Caco-2 (cell line): ENCODE data around the gene BRD9. TPM values are rescaled to one million over a fixed set of nuclear protein-coding genes. Genes with fewer than 3 reads are reported as not detected.
A peak's percentile ranks its signal among the peaks of the same experiment; 100 is the strongest.

Source experiments
- BruUV-seq: library from RNA; stranded (reverse); fragments of 400-500 nt; replicated peaks from 2 replicates; lab custom pipeline; 2021; lab: Mats Ljungman, UMichigan
- CTCF ChIA-PET: fragments of 300-600 bp; sonication (Branson Sonifier 250); formaldehyde crosslinking; loops from one replicate; lab custom pipeline; 2022; ENCODE audit warnings: antibody characterized with exemption; lab: Charles Lee
- POLR2A ChIA-PET: fragments of 300-600 bp; sonication (Branson Sonifier 250); formaldehyde crosslinking; loops from one replicate; lab custom pipeline; 2022; ENCODE audit warnings: antibody characterized with exemption; lab: Charles Lee
- DNase-seq, 2 experiments: peaks; one replicate each; pipeline versions ENCODE4 v3.0.0 to v3.0.0-alpha.2; 2020 to 2022
- H3K27me3 ChIP-seq: replicated peaks from 2 replicates; pipeline ENCODE4 v1.6.0; 2011; ENCODE audit warnings: low read length; ENCODE audit not compliant: control insufficient read depth, insufficient read depth
- H3K36me3 ChIP-seq: 2 replicates; pipeline ENCODE4 v1.5.1; 2011; ENCODE audit warnings: low read length; ENCODE audit not compliant: control insufficient read depth, insufficient read depth
- H3K4me1 ChIP-seq: fragments of 250-450 bp; sonication (Bioruptor Pico); 2 replicates; pipeline ENCODE4 v1.5.1; 2020; ENCODE audit warnings: mild to moderate bottlenecking
- H3K4me3 ChIP-seq: 2 replicates; pipeline ENCODE4 v1.5.1; 2011; ENCODE audit warnings: low read depth, mild to moderate bottlenecking, control low read depth, low read length
- H3K9me3 ChIP-seq: fragments of 250-450 bp; sonication (Bioruptor Pico); 2 replicates; pipeline ENCODE4 v1.5.1; 2020; ENCODE audit warnings: mild to moderate bottlenecking, moderate library complexity
- H3K27ac Mint-ChIP-seq: one replicate; pipeline ENCODE4 v1.8.0; 2022; ENCODE audit warnings: mixed read lengths; ENCODE audit not compliant: unreplicated experiment
- H3K27me3 Mint-ChIP-seq: one replicate; pipeline ENCODE4 v1.8.0; 2022; ENCODE audit warnings: mixed read lengths; ENCODE audit not compliant: insufficient read depth, unreplicated experiment
- H3K36me3 Mint-ChIP-seq: one replicate; pipeline ENCODE4 v1.8.0; 2022; ENCODE audit warnings: mild to moderate bottlenecking, mixed read lengths; ENCODE audit not compliant: insufficient read depth, unreplicated experiment
- H3K4me1 Mint-ChIP-seq: one replicate; pipeline ENCODE4 v1.8.0; 2022; ENCODE audit warnings: low read depth, mixed read lengths; ENCODE audit not compliant: unreplicated experiment
- H3K4me3 Mint-ChIP-seq: one replicate; pipeline ENCODE4 v1.8.0; 2022; ENCODE audit warnings: mild to moderate bottlenecking, moderate library complexity, mixed read lengths; ENCODE audit not compliant: unreplicated experiment
- H3K9me3 Mint-ChIP-seq: one replicate; pipeline ENCODE4 v1.8.0; 2022; ENCODE audit warnings: mixed read lengths; ENCODE audit not compliant: unreplicated experiment
- intact Hi-C: fragments of 100-400 bp; cut with micrococcal nuclease; formaldehyde crosslinking; loops from one replicate; pipeline ENCODE4 v1.10.0; 2022; ENCODE audit not compliant: unreplicated experiment
- total RNA-seq: library from RNA; stranded (reverse); gene quantifications from 2 replicates; pipeline ENCODE4 v1.2.3, GENCODE V29; 2022
- TF ChIP-seq, protein P1 (sequence below), 2 experiments: fragments of 200-600 bp in 1 of 2; IDR thresholded peaks; 1 replicate in 1 of 2; 2 replicates in 1 of 2; pipeline versions ENCODE4 v1.5.1 to v1.8.0; 2011 to 2022; ENCODE audit warnings: antibody characterized with exemption in 1 of 2, control low read depth in 1 of 2, inconsistent platforms in 1 of 2, low read depth in 1 of 2, low read length in 1 of 2, mild to moderate bottlenecking in 1 of 2, moderate library complexity in 1 of 2; ENCODE audit not compliant: insufficient read depth in 1 of 2, severe bottlenecking in 1 of 2, unreplicated experiment in 1 of 2

Gene BRD9
- total RNA-seq, 1 experiment from 2014 or later = 77.5 TPM

GRCh38 chr5:912280-913091, 19.9 kb upstream of the BRD9 start:
- H3K36me3 Mint-ChIP-seq = peaks cover 81% of the 10 kb centered on the region

DNA sequence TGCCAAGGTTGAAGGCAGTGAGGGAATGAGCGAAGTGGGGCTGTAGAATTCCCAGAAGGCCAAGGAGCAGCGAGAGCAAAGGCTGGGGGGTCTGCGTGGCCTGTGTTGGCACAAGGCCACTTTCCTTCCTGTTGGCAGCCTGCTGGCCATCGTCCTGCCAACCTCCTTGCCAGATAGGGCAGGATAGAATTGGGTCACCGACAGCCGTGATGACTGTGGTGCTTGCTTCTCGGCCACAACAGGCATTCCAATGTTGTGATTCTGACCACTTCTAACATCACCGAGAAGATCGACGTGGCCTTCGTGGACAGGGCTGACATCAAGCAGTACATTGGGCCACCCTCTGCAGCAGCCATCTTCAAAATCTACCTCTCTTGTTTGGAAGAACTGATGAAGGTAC, 19.0 kb upstream of the BRD9 start:
- ChIA-PET CTCF (interaction anchor here (0.6 kb wide), 1 partner anchor 211 kb away, joined by 3 read pairs; no protein-coding TSS in a partner anchor), POLR2A (no interaction called here)
- intact Hi-C loops = no loop called here
- no peaks in the 10 kb centered on the region for H3K9me3 Mint-ChIP-seq
- H3K4me3 ChIP-seq = no peak overlapping the region
- peaks cover 81% of the 10 kb centered on the region for H3K36me3 Mint-ChIP-seq
- no peaks in the 10 kb centered on the region for H3K27me3 ChIP-seq
- H3K4me1 Mint-ChIP-seq = no peaks in the 10 kb centered on the region
- H3K4me1 ChIP-seq = no peaks in the 10 kb centered on the region
- H3K27ac Mint-ChIP-seq = no peak overlapping the region
- H3K9me3 ChIP-seq = no peaks in the 10 kb centered on the region
- TF ChIP-seq, protein P1, sequence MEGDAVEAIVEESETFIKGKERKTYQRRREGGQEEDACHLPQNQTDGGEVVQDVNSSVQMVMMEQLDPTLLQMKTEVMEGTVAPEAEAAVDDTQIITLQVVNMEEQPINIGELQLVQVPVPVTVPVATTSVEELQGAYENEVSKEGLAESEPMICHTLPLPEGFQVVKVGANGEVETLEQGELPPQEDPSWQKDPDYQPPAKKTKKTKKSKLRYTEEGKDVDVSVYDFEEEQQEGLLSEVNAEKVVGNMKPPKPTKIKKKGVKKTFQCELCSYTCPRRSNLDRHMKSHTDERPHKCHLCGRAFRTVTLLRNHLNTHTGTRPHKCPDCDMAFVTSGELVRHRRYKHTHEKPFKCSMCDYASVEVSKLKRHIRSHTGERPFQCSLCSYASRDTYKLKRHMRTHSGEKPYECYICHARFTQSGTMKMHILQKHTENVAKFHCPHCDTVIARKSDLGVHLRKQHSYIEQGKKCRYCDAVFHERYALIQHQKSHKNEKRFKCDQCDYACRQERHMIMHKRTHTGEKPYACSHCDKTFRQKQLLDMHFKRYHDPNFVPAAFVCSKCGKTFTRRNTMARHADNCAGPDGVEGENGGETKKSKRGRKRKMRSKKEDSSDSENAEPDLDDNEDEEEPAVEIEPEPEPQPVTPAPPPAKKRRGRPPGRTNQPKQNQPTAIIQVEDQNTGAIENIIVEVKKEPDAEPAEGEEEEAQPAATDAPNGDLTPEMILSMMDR (IDR thresholded peaks at IDR 0.05; ENCODE audit: insufficient read depth in 1 of 2, low read depth in 1 of 2, low read length in 1 of 2, severe bottlenecking in 1 of 2, unreplicated experiment in 1 of 2) = no peak
- H3K4me3 Mint-ChIP-seq = no peak overlapping the region
- no peaks in the 10 kb centered on the region for H3K27me3 Mint-ChIP-seq
- H3K36me3 ChIP-seq = peaks cover 9% of the 10 kb centered on the region
- no TSS peak for BruUV-seq
- DNase-seq = no peak

More at GRCh38 chr5:912280-913091, 19.9 kb upstream of the BRD9 start:
- ChIA-PET CTCF (interaction anchor here (0.6 kb wide), 1 partner anchor 481 kb away, joined by 3 read pairs; no protein-coding TSS in a partner anchor), POLR2A (no interaction called here)
- Mint-ChIP-seq H3K9me3 (no peaks in the 10 kb centered on the region), H3K4me3 (no peak overlapping the region), H3K4me1 (no peaks in the 10 kb centered on the region), H3K27ac (peak overlapping the region; percentile 47), H3K27me3 (no peaks in the 10 kb centered on the region)
- TF ChIP-seq, protein P1 (IDR thresholded peaks at IDR 0.05; ENCODE audit: insufficient read depth in 1 of 2, low read depth in 1 of 2, low read length in 1 of 2, severe bottlenecking in 1 of 2, unreplicated experiment in 1 of 2) = no peak
- DNase-seq = no peak
- intact Hi-C loops = no loop called here
- peaks cover 6% of the 10 kb centered on the region for H3K36me3 ChIP-seq
- H3K4me1 ChIP-seq = no peaks in the 10 kb centered on the region
- H3K27me3 ChIP-seq = no peaks in the 10 kb centered on the region
- no peak overlapping the region for H3K4me3 ChIP-seq
- no peaks in the 10 kb centered on the region for H3K9me3 ChIP-seq
- no TSS peak for BruUV-seq

DNA sequence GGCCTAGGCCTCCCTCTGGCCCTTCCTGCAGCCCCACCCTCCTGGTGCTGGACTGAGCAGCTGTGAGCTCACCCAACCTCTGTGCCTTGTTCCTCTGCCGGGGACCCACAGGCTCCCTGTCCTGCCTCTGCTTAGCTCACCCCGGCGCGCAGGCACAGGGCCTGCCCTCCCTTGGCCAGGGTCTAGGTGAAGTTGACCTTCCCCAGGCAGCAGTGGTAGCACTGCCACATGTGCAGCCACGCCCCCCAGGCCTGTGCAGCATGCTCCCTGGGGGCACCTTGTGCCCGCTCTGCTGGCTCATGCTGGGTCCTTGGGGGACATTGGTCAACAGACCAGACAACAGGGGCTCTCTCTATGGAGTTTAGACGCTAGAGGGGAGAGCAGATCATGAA, 18.2 kb upstream of the BRD9 start:
- H3K27ac Mint-ChIP-seq = no peak overlapping the region
- DNase-seq = no peak
- H3K4me1 Mint-ChIP-seq = no peaks in the 10 kb centered on the region
- no peaks in the 10 kb centered on the region for H3K9me3 Mint-ChIP-seq
- H3K27me3 Mint-ChIP-seq = no peaks in the 10 kb centered on the region
- Histone ChIP-seq H3K4me3 (no peak overlapping the region), H3K27me3 (no peaks in the 10 kb centered on the region), H3K9me3 (no peaks in the 10 kb centered on the region), H3K4me1 (no peaks in the 10 kb centered on the region), H3K36me3 (peaks cover 9% of the 10 kb centered on the region)
- TF ChIP-seq, protein P1 (IDR thresholded peaks at IDR 0.05; ENCODE audit: insufficient read depth in 1 of 2, low read depth in 1 of 2, low read length in 1 of 2, severe bottlenecking in 1 of 2, unreplicated experiment in 1 of 2) = no peak
- ChIA-PET POLR2A (no interaction called here), CTCF (interaction anchor here (0.6 kb wide), 1 partner anchor 210 kb away, joined by 3 read pairs; no protein-coding TSS in a partner anchor)
- intact Hi-C loops = no loop called here
- no peak overlapping the region for H3K4me3 Mint-ChIP-seq
- no TSS peak for BruUV-seq
- H3K36me3 Mint-ChIP-seq = peaks cover 87% of the 10 kb centered on the region
